ENCODE results near the gene SCN9A. TPM values are rescaled to one million over a fixed set of nuclear protein-coding genes. Genes with fewer than 3 reads are reported as not detected.

The SCN9A gene
- total and polyA plus RNA-seq, 2 of the 8 experiments (the other 6 are each of a cell fraction or from before 2014, with no cell fraction given) = 1.6 to 6.2 TPM

- H2BK20ac ChIP-seq (ENCODE audit: low read length) = no peak overlapping the region
- no peak overlapping the region for H2BK5ac ChIP-seq (ENCODE audit: low read depth, low read length)
- FAIRE-seq (no peak), DNase-seq (ENCODE audit: low read depth in 1 of 2, low spot score in 2 of 2) (no peak)
- H4K20me1 ChIP-seq (replicated peaks in 1 of 2; ENCODE audit: control insufficient read depth in 1 of 2, insufficient read depth in 2 of 2, low read length in 2 of 2) = no peaks in the 10 kb centered on the region
- no peaks in the 10 kb centered on the region for H3K79me1 ChIP-seq (ENCODE audit: low read depth, low read length)
- H2BK120ac ChIP-seq (replicated peaks; ENCODE audit: low read depth, low read length) = no peak overlapping the region
- H3K14ac ChIP-seq (ENCODE audit: insufficient read length) = no peak overlapping the region
- H3K4me1 ChIP-seq (replicated peaks in 1 of 4; ENCODE audit: control insufficient read depth in 3 of 4, insufficient read depth in 4 of 4, low read length in 3 of 4) = peaks cover 0 to 3% (median under 1%) of the 10 kb centered on the region in 4 experiments; a peak in 2 of 7 replicates
- no peak overlapping the region for H4K8ac ChIP-seq (ENCODE audit: extremely low read depth, insufficient read depth, low read length)
- no peaks in the 10 kb centered on the region for H3K36me3 ChIP-seq (ENCODE audit: control insufficient read depth in 2 of 4, insufficient read depth in 4 of 4, low read length in 3 of 4)
- 100% methylated on average over 1 of the region's 1 CpG; no CpG with 5 or more reads in 1 of the 2 experiments for WGBS, 2 experiments (ENCODE audit: extremely low coverage in 1 of 2, insufficient coverage in 1 of 2, insufficient read length in 1 of 2, insufficient replicate concordance in 2 of 2, low coverage in 1 of 2, low lambda C conversion rate in 2 of 2, missing lambda C conversion rate in 1 of 2)
- no peak overlapping the region for H3K23ac ChIP-seq (ENCODE audit: insufficient read length)
- no peak overlapping the region for H2AK5ac ChIP-seq (ENCODE audit: low read depth, low read length)
- no peak overlapping the region for H3K4me3 ChIP-seq (ENCODE audit: extremely low read depth in 1 of 4, insufficient read depth in 2 of 4, low read depth in 3 of 4, low read length in 4 of 4)
- H3K27ac ChIP-seq (ENCODE audit: low read depth, low read length) = no peak overlapping the region
- no peaks in the 10 kb centered on the region for H3K23me2 ChIP-seq (ENCODE audit: low read depth, low read length)
- H3K4me2 ChIP-seq (ENCODE audit: insufficient read depth in 1 of 2, low read depth in 2 of 2, low read length in 2 of 2) = no peak overlapping the region
- no peak overlapping the region for H4K91ac ChIP-seq (replicated peaks; ENCODE audit: insufficient read length, low read length)
- H3K79me2 ChIP-seq (ENCODE audit: control insufficient read depth in 1 of 2, insufficient read depth in 2 of 2, low read length in 2 of 2) = no peaks in the 10 kb centered on the region
- no peak overlapping the region for H3K9ac ChIP-seq (replicated peaks in 1 of 4; ENCODE audit: extremely low read depth in 1 of 4, low read depth in 3 of 4, low read length in 3 of 4)
- no peak overlapping the region for H3K4ac ChIP-seq (replicated peaks; ENCODE audit: insufficient read length, low read depth, low read length)
- no peak overlapping the region for H3K18ac ChIP-seq (ENCODE audit: extremely low read depth, low read length)
- H3K9me3 ChIP-seq (ENCODE audit: insufficient read depth in 2 of 2, low read depth in 1 of 2, low read length in 1 of 2) = no peaks in the 10 kb centered on the region
- ChIA-PET CTCF (ENCODE audit: partially characterized antibody) (interaction anchor here (0.9 to 1.1 kb wide), 2 partner anchors 9 to 20 kb away, joined by 3 to 4 read pairs; no protein-coding TSS in a partner anchor), POLR2A (ENCODE audit: partially characterized antibody) (no interaction called here)
- no peak overlapping the region for H4K5ac ChIP-seq (ENCODE audit: insufficient read length, low read depth, low read length)
- no peak overlapping the region for H2AFZ ChIP-seq (ENCODE audit: low read length)
- H3K27me3 ChIP-seq (replicated peaks in 1 of 4; ENCODE audit: control insufficient read depth in 3 of 4, extremely low read depth in 1 of 4, insufficient read depth in 3 of 4, low read length in 3 of 4) = no peaks in the 10 kb centered on the region
- H3K56ac ChIP-seq (replicated peaks; ENCODE audit: insufficient read length, low read depth, low read length) = no peak overlapping the region
- no peak overlapping the region for H2BK15ac ChIP-seq (ENCODE audit: low read length)
- H2BK12ac ChIP-seq (ENCODE audit: low read depth, low read length) = no peak overlapping the region
Measured at GRCh38 chr2:166331468-166331867, 44.3 kb downstream of the SCN9A start.

Data from H1 (cell line).